ENCODE measurements around the gene DOCK7. TPM values are rescaled to one million over a fixed set of nuclear protein-coding genes. Genes with fewer than 3 reads are reported as not detected.
A peak's percentile ranks its signal among the peaks of the same experiment; 100 is the strongest.

DOCK7 gene
- total RNA-seq, 6 experiments from 2014 or later, result 93.3 to 115 (median 105) TPM

DNA sequence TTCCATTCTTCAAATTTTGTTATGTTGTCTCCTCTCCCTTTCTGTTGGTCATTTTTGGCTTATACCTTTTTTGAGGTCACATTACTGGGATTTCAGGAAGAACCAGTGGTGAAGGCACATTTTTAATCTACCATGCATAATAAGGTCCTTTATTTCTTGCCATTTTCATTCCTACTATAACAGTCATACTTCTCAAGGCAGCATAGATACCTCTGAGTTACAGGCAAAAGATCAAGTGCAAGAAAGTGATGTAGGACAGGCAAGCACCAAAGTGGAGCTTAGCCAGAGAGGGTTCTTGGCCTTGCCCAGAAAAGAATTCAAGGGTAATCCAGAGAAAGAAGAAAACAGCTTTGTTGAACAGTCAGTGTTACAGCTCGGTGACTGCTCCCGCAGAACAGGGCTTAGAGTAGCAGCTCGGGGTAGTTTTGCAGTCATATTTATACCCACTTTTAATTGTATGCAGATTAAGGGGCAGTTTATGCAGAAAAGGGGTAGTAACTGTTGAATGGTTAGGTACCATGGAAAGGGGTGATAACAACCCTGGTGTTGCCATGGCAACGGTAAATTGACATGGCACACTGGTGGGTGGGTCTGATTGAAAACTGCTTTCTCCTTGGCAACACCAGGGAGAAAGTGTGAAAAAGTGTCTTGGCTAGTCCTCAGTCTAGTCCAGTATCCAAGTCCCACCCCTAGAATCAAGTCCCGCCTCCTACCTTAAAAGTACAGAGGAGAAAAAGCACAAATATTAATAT lies 39.6 kb upstream of the DOCK7 start:
- H3K4me1 Mint-ChIP-seq (ENCODE audit: low read depth), result peaks cover 58% of the 10 kb centered on the region
- peak; percentile 48 for DNase-seq
- H3K27ac Mint-ChIP-seq, result peak overlapping the region; percentile 87
- TF ChIP-seq, protein P1, sequence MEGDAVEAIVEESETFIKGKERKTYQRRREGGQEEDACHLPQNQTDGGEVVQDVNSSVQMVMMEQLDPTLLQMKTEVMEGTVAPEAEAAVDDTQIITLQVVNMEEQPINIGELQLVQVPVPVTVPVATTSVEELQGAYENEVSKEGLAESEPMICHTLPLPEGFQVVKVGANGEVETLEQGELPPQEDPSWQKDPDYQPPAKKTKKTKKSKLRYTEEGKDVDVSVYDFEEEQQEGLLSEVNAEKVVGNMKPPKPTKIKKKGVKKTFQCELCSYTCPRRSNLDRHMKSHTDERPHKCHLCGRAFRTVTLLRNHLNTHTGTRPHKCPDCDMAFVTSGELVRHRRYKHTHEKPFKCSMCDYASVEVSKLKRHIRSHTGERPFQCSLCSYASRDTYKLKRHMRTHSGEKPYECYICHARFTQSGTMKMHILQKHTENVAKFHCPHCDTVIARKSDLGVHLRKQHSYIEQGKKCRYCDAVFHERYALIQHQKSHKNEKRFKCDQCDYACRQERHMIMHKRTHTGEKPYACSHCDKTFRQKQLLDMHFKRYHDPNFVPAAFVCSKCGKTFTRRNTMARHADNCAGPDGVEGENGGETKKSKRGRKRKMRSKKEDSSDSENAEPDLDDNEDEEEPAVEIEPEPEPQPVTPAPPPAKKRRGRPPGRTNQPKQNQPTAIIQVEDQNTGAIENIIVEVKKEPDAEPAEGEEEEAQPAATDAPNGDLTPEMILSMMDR (IDR thresholded peaks at IDR 0.05), result no peak
- no peaks in the 10 kb centered on the region for H3K9me3 Mint-ChIP-seq
- H3K36me3 Mint-ChIP-seq (ENCODE audit: low read depth), result no peaks in the 10 kb centered on the region
- H3K27me3 Mint-ChIP-seq (ENCODE audit: insufficient read depth), result no peaks in the 10 kb centered on the region
- peak overlapping the region; percentile 65 for H3K4me3 Mint-ChIP-seq

DNA sequence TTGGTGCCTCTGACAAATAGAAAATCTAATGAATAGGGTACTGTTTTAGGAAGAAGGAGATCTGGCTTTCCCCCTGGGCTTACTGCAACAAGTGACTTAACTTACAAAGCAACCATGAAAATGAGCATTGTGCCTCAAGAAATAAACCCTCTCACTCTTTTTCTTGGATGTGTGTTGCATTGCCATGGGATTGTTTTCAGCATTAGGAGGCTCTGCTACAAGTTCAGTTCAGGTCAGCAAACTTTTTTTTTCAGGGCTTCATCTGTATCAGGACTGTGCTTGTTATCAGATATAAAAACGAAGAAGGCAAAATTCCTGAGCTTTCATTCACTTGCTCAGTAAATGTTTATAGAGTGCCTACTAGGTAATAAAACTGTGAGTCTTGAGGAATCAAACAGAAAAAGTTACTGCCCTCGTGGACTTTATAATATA lies 37.8 kb upstream of the DOCK7 start:
- TF ChIP-seq, protein P1 (IDR thresholded peaks at IDR 0.05), result no peak
- Mint-ChIP-seq H3K27me3 (ENCODE audit: insufficient read depth) (no peaks in the 10 kb centered on the region), H3K4me1 (ENCODE audit: low read depth) (peaks cover 62% of the 10 kb centered on the region), H3K36me3 (ENCODE audit: low read depth) (no peaks in the 10 kb centered on the region), H3K4me3 (peak overlapping the region; percentile 86), H3K27ac (peak overlapping the region; percentile 91), H3K9me3 (no peaks in the 10 kb centered on the region)
- peak; percentile 11 for DNase-seq

DNA sequence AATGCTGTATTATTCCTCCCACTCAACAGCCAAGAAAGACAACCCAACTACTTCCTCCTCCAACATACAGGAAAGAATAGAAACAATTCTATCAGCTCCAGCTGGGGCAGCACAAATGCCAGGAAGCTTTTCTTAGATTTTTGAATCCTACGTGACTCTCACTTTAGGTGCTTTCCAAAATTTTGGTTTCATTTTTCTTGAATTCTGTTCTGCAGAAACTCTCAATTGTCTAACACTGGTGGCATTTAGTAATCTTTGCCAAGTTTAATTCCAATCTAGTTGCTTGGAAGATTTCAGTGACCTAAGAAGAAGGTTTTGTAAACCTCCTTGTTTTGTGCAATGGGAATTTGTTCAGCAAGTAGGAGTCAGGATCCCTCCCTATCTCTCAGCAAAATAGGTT lies 37.1 kb upstream of the DOCK7 start:
- TF ChIP-seq, protein P1 (IDR thresholded peaks at IDR 0.05), result no peak
- Mint-ChIP-seq H3K9me3 (no peaks in the 10 kb centered on the region), H3K36me3 (ENCODE audit: low read depth) (no peaks in the 10 kb centered on the region), H3K4me1 (ENCODE audit: low read depth) (peaks cover 66% of the 10 kb centered on the region), H3K4me3 (peak overlapping the region; percentile 86), H3K27me3 (ENCODE audit: insufficient read depth) (no peaks in the 10 kb centered on the region), H3K27ac (peak overlapping the region; percentile 91)
- peak; percentile 67 for DNase-seq

DNA sequence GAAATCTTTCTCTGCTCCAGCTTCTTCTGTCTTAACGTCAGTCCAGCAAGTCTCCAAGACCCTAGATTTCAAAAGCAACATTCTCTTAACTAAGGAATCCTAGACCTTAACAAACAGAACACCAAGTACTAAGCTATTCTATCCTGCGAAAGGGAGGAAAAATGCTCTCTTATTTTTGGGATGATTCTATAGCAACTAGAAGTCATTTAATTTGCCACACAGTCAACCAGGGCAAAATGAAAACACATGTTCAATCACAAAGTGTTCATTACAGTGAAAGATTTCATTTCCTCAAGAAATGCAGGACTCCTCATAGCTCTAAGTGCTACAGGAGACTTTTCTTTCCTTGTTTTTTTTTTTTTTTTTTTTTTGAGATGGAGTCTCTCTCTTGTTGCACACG lies 36.2 kb upstream of the DOCK7 start:
- H3K27me3 Mint-ChIP-seq (ENCODE audit: insufficient read depth), result no peaks in the 10 kb centered on the region
- DNase-seq, result peak; percentile 17
- peak overlapping the region; percentile 86 for H3K4me3 Mint-ChIP-seq
- TF ChIP-seq, protein P1 (IDR thresholded peaks at IDR 0.05), result no peak
- peak overlapping the region; percentile 91 for H3K27ac Mint-ChIP-seq
- no peaks in the 10 kb centered on the region for H3K9me3 Mint-ChIP-seq
- peaks cover 66% of the 10 kb centered on the region for H3K4me1 Mint-ChIP-seq (ENCODE audit: low read depth)
- no peaks in the 10 kb centered on the region for H3K36me3 Mint-ChIP-seq (ENCODE audit: low read depth)

- no peak for DNase-seq
- no peaks in the 10 kb centered on the region for H3K27me3 Mint-ChIP-seq (ENCODE audit: insufficient read depth)
- TF ChIP-seq, protein P1 (IDR thresholded peaks at IDR 0.05), result no peak
- H3K4me3 Mint-ChIP-seq, result peak overlapping the region; percentile 86
- no peaks in the 10 kb centered on the region for H3K9me3 Mint-ChIP-seq
- peak overlapping the region; percentile 91 for H3K27ac Mint-ChIP-seq
- no peaks in the 10 kb centered on the region for H3K36me3 Mint-ChIP-seq (ENCODE audit: low read depth)
- peaks cover 66% of the 10 kb centered on the region for H3K4me1 Mint-ChIP-seq (ENCODE audit: low read depth)
These were observed 35.7 kb upstream of the DOCK7 start for GRCh38 chr1:62723883-62724282.

Data from HFFc6 (cell line).